Thymus (tissue), 14 donors: Measurements from ENCODE around the gene SPATA31C1. TPM values are rescaled to one million over a fixed set of nuclear protein-coding genes. Genes with fewer than 3 reads are reported as not detected.
"Not testable (repeated sequence)": the region's sequence is repeated elsewhere in the genome, so short reads cannot be mapped to it uniquely, and the experiment has no call there.

Experiments used
- DNase-seq, 9 donors: peaks; one replicate each; pipeline ENCODE4 v3.0.0-alpha.2; 2013; ENCODE audit warnings: low spot score in 9 of 9, low read depth in 6 of 9, missing footprints in 1 of 9
- H3K27ac ChIP-seq, 2 donors: one replicate each; pipeline ENCODE4 v1.5.1; 2013; ENCODE audit warnings: control low read depth in 1 of 2, low read depth in 1 of 2, low read length in 1 of 2, mild to moderate bottlenecking in 1 of 2, moderate library complexity in 1 of 2
- H3K27me3 ChIP-seq, 2 donors: one replicate each; pipeline ENCODE4 v1.5.1; 2013; ENCODE audit warnings: low read length in 1 of 2; ENCODE audit not compliant: control insufficient read depth in 2 of 2, insufficient read depth in 1 of 2
- H3K36me3 ChIP-seq, 2 donors: one replicate each; pipeline ENCODE4 v1.5.1; 2013; ENCODE audit warnings: low read length in 1 of 2, mild to moderate bottlenecking in 1 of 2, moderate library complexity in 1 of 2; ENCODE audit not compliant: control insufficient read depth in 2 of 2, insufficient read depth in 2 of 2
- H3K4me1 ChIP-seq, 2 donors: one replicate each; pipeline ENCODE4 v1.5.1; 2013; ENCODE audit warnings: low read length in 2 of 2; ENCODE audit not compliant: control insufficient read depth in 2 of 2, insufficient read depth in 2 of 2
- H3K4me3 ChIP-seq, 2 donors: one replicate each; pipeline ENCODE4 v1.5.1; 2013; ENCODE audit warnings: low read length in 2 of 2, control low read depth in 1 of 2, mild to moderate bottlenecking in 1 of 2
- H3K9me3 ChIP-seq, 2 donors: one replicate each; pipeline ENCODE4 v1.5.1; 2013; ENCODE audit warnings: low read length in 1 of 2, mild to moderate bottlenecking in 1 of 2; ENCODE audit not compliant: control insufficient read depth in 2 of 2, insufficient read depth in 1 of 2
- WGBS: extraction: QIAGEN DNeasy Blood & Tissue Kit; methylation state at CpG from one replicate; pipeline ENCODE4 v1.1.7; 2013; 5-methylcytosine and 5-hydroxymethylcytosine counted together
- long read RNA-seq, 10 donors: transcript quantifications; one replicate each; lab custom pipeline, GENCODE V29; 2026
- polyA plus RNA-seq: library from polyadenylated mRNA; stranded (reverse); fragments of 200-250 nt; gene quantifications from one replicate; pipeline ENCODE4 v1.2.3, GENCODE V29; 2013
- total RNA-seq: library from RNA; stranded (reverse); fragments of 120-200 nt; gene quantifications from one replicate; pipeline ENCODE4 v1.2.4, GENCODE V29; 2013
- donor health status: healthy.

SPATA31C1 gene
- not detected for total RNA-seq
- polyA plus RNA-seq = not detected
- long read RNA-seq, donor 1 = 0 reads
- long read RNA-seq, donor 2 = 0 reads
- long read RNA-seq, donor 3 = 0 reads
- long read RNA-seq, donor 4 = 0 reads
- long read RNA-seq, donor 5 = 0 reads
- long read RNA-seq, donor 6 = 0 reads
- long read RNA-seq, donor 7 = 0 reads
- long read RNA-seq, donor 8 = 0 reads
- long read RNA-seq, donor 9 = 0 reads
- long read RNA-seq, donor 10 = 0 reads

DNA sequence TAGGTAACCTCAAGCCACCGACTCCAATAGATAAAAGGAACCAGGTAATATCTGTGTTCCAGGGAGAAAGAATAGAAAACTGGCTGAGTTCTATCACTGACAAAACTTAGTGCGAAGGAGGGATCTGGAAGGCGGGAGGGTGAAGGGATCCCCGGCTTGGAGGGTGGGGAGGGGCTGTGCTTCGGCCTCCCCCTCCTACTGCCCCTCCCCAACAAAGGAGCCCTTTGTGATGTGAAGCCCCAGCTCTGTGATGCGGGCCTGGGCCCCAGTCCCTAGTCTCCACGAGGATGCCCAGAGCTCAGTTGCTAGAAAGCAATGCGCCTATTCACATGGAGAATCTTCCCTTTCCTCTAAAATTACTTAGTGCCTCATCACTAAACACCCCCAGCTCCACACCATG is at the start of gene SPATA31C1:
TSS of gene SPATA31C1 (plus strand) at position 301 of the 400 bp plus-strand sequence.
- not testable (repeated sequence) for H3K9me3 ChIP-seq, H3K27ac ChIP-seq, DNase-seq, H3K27me3 ChIP-seq, H3K4me3 ChIP-seq, H3K4me1 ChIP-seq, H3K36me3 ChIP-seq
- WGBS = no CpG with 5 or more reads among the region's 8 CpGs

- peaks cover 0 to 3% of the 10 kb centered on the region in 2 donors for H3K27me3 ChIP-seq
These were observed 49.6 kb upstream of the SPATA31C1 start for GRCh38 chr9:87868175-87868574.

DNA sequence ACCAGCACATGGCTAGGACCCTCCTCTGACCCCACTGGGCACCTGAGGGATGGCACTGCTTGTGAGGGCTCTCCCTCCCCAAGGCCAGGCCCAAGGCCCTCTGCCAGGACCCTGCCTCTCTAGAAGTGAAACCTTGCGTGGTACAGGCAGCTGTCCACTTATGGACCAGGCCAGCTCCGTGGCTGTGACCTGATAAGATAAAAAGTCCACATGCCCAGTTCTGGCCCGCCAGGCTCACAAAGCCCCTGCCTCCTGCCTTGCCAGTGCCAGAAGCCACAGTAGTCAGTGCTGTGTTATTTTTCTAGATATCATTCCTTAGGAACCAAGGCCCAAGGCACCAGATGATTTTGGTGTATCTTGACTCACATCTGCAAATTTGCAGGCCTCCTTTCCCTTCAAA is 49.1 kb upstream of the SPATA31C1 start:
- DNase-seq = no peak
- WGBS = 96% methylated on average over 3 of the region's 3 CpGs

More at GRCh38 chr9:87868175-87868574, 49.6 kb upstream of the SPATA31C1 start:
- Histone ChIP-seq H3K36me3 (no peaks in the 10 kb centered on the region), H3K27ac (no peak overlapping the region), H3K4me3 (no peak overlapping the region), H3K4me1 (no peaks in the 10 kb centered on the region), H3K9me3 (no peaks in the 10 kb centered on the region)
- DNase-seq = no peak
- 97% methylated on average over 9 of the region's 9 CpGs for WGBS

GRCh38 chr9:87869082-87869481 is 48.7 kb upstream of the SPATA31C1 start:
- DNase-seq = no peak
- 90% methylated on average over 11 of the region's 11 CpGs for WGBS
- no peak overlapping the region for H3K27ac ChIP-seq

More for the DNA sequence above, 49.1 kb upstream of the SPATA31C1 start:
- Histone ChIP-seq H3K27ac (no peak overlapping the region), H3K36me3 (no peaks in the 10 kb centered on the region), H3K4me3 (no peak overlapping the region), H3K9me3 (no peaks in the 10 kb centered on the region), H3K27me3 (peaks cover 0 to 3% of the 10 kb centered on the region in 2 donors), H3K4me1 (no peaks in the 10 kb centered on the region)

GRCh38 chr9:87871425-87872078 is 46.2 kb upstream of the SPATA31C1 start:
- 93% methylated on average over 7 of the region's 7 CpGs for whole genome bisulfite sequencing
- no peak overlapping the region for H3K4me3 ChIP-seq
- H3K27ac ChIP-seq = no peak overlapping the region
- no peaks in the 10 kb centered on the region for H3K27me3 ChIP-seq
- DNase-seq = no peak
- peaks cover 0 to 4% of the 10 kb centered on the region in 2 donors for H3K4me1 ChIP-seq
- no peaks in the 10 kb centered on the region for H3K9me3 ChIP-seq
- H3K36me3 ChIP-seq = no peaks in the 10 kb centered on the region

More at GRCh38 chr9:87869082-87869481, 48.7 kb upstream of the SPATA31C1 start:
- Histone ChIP-seq H3K4me1 (no peaks in the 10 kb centered on the region), H3K27me3 (peaks cover 0 to under 1% of the 10 kb centered on the region in 2 donors), H3K9me3 (no peaks in the 10 kb centered on the region), H3K4me3 (no peak overlapping the region), H3K36me3 (no peaks in the 10 kb centered on the region)

DNA sequence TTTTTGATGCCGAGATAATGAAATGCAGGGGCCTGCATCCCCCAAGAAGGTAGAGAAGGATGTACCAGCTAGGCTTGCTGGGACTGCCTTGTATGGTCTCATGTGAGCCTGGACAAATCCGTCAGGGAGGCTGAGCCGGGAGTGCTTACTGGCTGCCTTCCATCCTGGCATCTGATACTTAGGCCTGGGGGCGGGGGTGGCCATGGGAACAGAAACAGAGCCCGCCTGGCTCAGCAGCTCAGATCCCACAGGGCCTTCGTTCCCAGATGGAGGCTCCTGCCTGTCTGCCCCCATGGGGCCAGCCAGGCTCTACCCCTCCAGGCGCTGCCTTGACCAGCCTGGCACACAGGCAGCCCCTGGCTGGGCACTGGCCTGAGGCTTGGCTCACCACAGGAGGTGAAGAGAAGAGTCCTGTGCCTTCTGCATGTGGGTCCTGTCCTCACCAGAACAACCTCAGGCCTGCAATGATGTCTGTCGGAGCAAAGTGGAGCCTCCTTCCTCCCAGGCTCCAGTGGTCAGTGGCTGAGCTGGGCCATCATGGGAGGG is 45.6 kb upstream of the SPATA31C1 start:
- no peak for DNase-seq
- no peak overlapping the region for H3K27ac ChIP-seq
- peaks cover 0 to 7% of the 10 kb centered on the region in 2 donors for H3K4me1 ChIP-seq
- no peaks in the 10 kb centered on the region for H3K36me3 ChIP-seq
- no peak overlapping the region for H3K4me3 ChIP-seq
- H3K9me3 ChIP-seq = no peaks in the 10 kb centered on the region
- WGBS = 93% methylated on average over 8 of the region's 8 CpGs
- no peaks in the 10 kb centered on the region for H3K27me3 ChIP-seq

- H3K27me3 ChIP-seq = no peaks in the 10 kb centered on the region
- no peak for DNase-seq
- peaks cover 0 to 7% of the 10 kb centered on the region in 2 donors for H3K4me1 ChIP-seq
- H3K9me3 ChIP-seq = no peaks in the 10 kb centered on the region
- no peak overlapping the region for H3K27ac ChIP-seq
- 98% methylated on average over 5 of the region's 5 CpGs for WGBS
- no peak overlapping the region for H3K4me3 ChIP-seq
- H3K36me3 ChIP-seq = no peaks in the 10 kb centered on the region
These were observed 44.0 kb upstream of the SPATA31C1 start for GRCh38 chr9:87873607-87874303.

- Histone ChIP-seq H3K27ac (no peak overlapping the region), H3K4me3 (no peak overlapping the region), H3K4me1 (peaks cover 0 to 7% of the 10 kb centered on the region in 2 donors), H3K9me3 (no peaks in the 10 kb centered on the region), H3K36me3 (no peaks in the 10 kb centered on the region), H3K27me3 (no peaks in the 10 kb centered on the region)
- WGBS = 71% methylated on average over 7 of the region's 7 CpGs
- no peak for DNase-seq
These were observed 43.5 kb upstream of the SPATA31C1 start for GRCh38 chr9:87874304-87874623.

- H3K36me3 ChIP-seq = no peaks in the 10 kb centered on the region
- H3K27ac ChIP-seq = no peak overlapping the region
These were observed 42.7 kb upstream of the SPATA31C1 start for GRCh38 chr9:87875060-87875459.

More at GRCh38 chr9:87875060-87875459, 42.7 kb upstream of the SPATA31C1 start:
- Histone ChIP-seq H3K9me3 (no peaks in the 10 kb centered on the region), H3K4me3 (no peak overlapping the region), H3K27me3 (no peaks in the 10 kb centered on the region), H3K4me1 (peaks cover 0 to 7% of the 10 kb centered on the region in 2 donors)
- DNase-seq = no peak
